Epithelial cell of esophagus (primary cell): ENCODE data around the gene AKNA.

ENCODE experiments used
- DNase-seq: peaks from one replicate; pipeline ENCODE4 v3.0.0; 2010; ENCODE audit warnings: low read depth
- H3K4me3 ChIP-seq: 2 replicates; pipeline ENCODE4 v1.5.1; 2011; ENCODE audit warnings: mild to moderate bottlenecking, low read length, control low read depth
- CTCF ChIP-seq: IDR thresholded peaks from 2 replicates; pipeline ENCODE4 v1.5.1; 2011; ENCODE audit warnings: low read depth, mild to moderate bottlenecking, low read length, control low read depth, inconsistent platforms; ENCODE audit not compliant: insufficient read depth; ENCODE audit errors: missing control alignments

Gene AKNA

GRCh38 chr9:114416290-114416689, 28.5 kb upstream of the AKNA start:
- no peak overlapping the region for H3K4me3 ChIP-seq
- TF ChIP-seq CTCF, result no peak
- no peak for DNase-seq

- no peak overlapping the region for H3K4me3 ChIP-seq
- no peak for DNase-seq
- no peak for TF ChIP-seq CTCF
Observed at GRCh38 chr9:114414346-114414745, 26.6 kb upstream of the AKNA start.

GRCh38 chr9:114413861-114414301, 26.1 kb upstream of the AKNA start:
- DNase-seq, result no peak
- no peak for TF ChIP-seq CTCF
- no peak overlapping the region for H3K4me3 ChIP-seq

- no peak for TF ChIP-seq CTCF
- no peak overlapping the region for H3K4me3 ChIP-seq
- no peak for DNase-seq
Observed at GRCh38 chr9:114412048-114412683, 24.4 kb upstream of the AKNA start.

GRCh38 chr9:114411452-114411851, 23.7 kb upstream of the AKNA start:
- no peak overlapping the region for H3K4me3 ChIP-seq
- no peak for DNase-seq
- TF ChIP-seq CTCF, result no peak

GRCh38 chr9:114410910-114411309, 23.1 kb upstream of the AKNA start:
- peak; percentile 97 for DNase-seq
- no peak for TF ChIP-seq CTCF
- H3K4me3 ChIP-seq, result no peak overlapping the region

GRCh38 chr9:114409842-114410241, 22.1 kb upstream of the AKNA start:
- TF ChIP-seq CTCF, result no peak
- DNase-seq, result no peak
- H3K4me3 ChIP-seq, result no peak overlapping the region
